ENCODE data around the gene TSPAN18.

TSPAN18 gene

DNA sequence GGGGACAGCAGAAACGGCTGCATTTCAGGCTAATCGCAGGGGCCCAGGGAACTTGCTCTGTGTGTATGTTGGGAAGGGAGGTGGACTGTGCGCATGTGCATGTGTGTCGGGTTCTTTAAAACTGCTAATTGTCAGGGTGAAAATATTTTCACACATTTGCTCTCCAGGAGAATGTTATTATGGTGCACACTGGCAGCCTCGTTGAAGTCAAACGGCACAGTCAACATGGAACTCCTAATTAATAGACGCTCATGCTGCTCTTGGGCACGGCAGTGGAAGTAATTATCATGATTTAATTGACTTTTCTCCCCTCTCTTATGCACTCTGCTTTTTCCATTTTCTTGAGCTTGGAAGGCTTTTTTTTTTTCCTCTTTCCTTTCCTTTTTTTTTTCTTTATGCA is 92.6 kb downstream of the TSPAN18 start:
- DNase-seq (ENCODE audit: low read depth in 1 of 2, low spot score in 1 of 2) = no peak

- DNase-seq (ENCODE audit: low read depth in 1 of 2, low spot score in 1 of 2) = no peak
Measured at GRCh38 chr11:44822369-44822768, 95.6 kb downstream of the TSPAN18 start.

DNA sequence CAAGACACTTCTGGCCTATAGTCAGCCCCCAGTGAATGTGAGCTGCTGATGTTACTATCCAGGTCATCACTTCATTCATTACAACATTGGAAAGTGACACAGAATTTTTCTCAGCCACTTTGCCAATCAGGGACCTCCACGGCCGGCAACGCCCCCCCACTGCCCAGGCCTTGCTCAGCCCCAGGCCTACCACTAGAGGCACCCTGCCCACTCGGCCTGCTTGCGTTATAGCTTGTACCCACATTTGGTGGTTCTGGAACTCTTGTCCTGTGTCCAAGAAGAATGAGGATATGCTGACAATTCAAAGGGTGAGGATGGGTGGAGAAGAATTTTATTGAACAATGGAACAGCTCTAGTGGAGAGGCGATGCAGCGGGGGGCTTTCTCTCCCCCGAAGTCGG is 96.2 kb downstream of the TSPAN18 start:
- DNase-seq (ENCODE audit: low read depth in 1 of 2, low spot score in 1 of 2) = no peak

DNA sequence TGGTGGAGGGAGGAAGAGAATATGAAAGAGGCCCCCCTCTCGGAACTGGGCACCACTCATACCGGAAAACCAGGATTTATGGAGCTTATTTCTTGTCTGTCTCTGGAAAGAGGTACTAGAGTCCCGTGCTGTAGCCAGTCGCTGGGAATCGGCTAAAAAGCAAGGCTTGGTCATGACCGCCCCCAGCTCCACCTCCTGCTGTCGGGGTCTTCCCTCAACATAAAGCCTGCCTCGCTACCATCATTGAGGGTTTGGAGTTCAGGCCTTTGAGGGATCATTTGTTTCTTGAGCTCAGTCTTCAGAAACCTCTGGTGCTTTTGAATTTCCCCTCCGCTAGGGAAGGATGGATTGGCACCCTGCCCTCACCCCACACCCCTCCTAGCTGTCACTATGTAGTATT is 97.1 kb downstream of the TSPAN18 start:
- no peak for DNase-seq (ENCODE audit: low read depth in 1 of 2, low spot score in 1 of 2)

DNA sequence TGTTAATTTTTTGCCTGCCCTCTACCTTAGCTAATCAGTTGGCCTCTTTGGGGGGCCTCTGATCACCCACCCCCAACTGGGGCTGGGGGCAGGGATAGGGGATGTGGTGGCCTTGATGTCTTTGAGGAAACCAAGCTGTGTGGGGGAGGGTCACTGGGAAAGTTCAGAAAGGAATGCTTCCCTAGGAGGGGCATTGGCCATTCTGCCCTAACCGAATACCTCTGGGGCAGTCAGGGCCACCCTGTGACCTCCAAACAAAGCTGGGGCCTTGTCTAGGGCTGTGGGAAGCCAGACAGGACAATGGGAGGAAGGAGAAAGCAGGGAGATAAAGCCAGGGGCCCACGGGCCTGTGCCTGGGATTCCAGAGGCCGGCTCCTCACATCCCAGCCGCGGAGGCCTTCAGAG is 97.5 kb downstream of the TSPAN18 start:
- DNase-seq (ENCODE audit: low read depth in 1 of 2, low spot score in 1 of 2) = no peak

GRCh38 chr11:44825058-44825785 is 98.5 kb downstream of the TSPAN18 start:
- no peak for DNase-seq (ENCODE audit: low read depth in 1 of 2, low spot score in 1 of 2)

DNA sequence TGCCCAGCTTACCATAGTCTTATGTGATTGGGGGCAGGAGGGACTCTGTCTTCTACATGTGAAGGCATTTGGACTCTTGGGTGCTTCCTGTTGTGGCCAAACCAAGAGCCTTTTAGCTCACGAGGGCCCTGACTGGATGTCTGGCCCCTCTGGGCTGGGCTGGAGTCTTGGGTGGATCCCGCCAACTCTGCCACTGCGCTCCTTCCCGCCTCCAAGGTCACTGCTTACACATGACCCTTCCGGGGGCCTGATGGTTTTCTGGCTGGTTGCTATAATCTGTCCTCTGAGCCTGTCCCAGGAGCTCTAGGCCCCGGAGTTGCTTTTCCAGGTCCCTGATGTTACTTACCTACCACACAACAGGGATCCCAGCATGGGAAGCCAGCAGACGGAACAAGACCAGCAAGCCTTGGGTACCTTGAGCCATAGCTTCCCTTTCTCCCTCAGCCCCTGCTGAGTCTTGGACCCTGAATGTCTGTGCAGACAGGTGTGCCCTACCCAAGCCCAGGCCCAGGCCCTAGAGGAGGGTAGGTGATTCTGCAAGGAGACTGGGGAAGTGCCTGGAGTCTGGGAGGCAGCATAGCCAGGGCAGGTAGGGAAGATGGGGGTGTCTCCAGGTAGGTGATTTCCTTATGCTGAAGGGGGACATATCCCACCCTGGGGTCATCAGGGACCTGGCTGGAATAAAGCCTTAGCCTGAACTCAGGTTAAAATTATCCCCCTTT is 100.3 kb downstream of the TSPAN18 start:
- no peak for DNase-seq (ENCODE audit: low read depth in 1 of 2, low spot score in 1 of 2)

DNA sequence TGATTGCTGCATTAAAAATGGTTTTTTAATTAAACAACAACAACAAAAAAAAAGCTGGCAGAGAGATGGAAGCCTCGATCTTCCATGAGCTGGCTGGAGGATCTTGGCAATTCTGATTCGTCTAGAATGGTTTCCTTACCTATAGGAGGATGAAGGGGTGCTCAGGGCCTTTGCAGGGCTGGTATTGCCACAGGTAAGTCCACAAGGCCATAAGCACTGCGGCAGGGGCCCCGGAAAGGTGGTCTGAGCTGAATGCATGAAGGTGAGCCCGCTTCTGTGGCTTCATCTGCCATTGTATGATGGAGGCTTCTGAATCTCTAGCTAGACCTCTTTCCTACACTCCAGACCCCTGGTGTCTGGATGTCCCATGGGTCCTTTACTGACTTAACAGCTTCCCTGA is 101.5 kb downstream of the TSPAN18 start:
- DNase-seq (ENCODE audit: low read depth in 1 of 2, low spot score in 1 of 2) = no peak

- no peak for DNase-seq (ENCODE audit: low read depth in 1 of 2, low spot score in 1 of 2)
Measured at GRCh38 chr11:44829838-44830237, 103.1 kb downstream of the TSPAN18 start.

GRCh38 chr11:44831605-44832394 is 105.0 kb downstream of the TSPAN18 start:
- no peak for DNase-seq (ENCODE audit: low read depth in 1 of 2, low spot score in 1 of 2)

- no peak for DNase-seq (ENCODE audit: low read depth in 1 of 2, low spot score in 1 of 2)
Measured at GRCh38 chr11:44832452-44832851, 105.7 kb downstream of the TSPAN18 start.

GRCh38 chr11:44833221-44833876 is 106.6 kb downstream of the TSPAN18 start:
- DNase-seq (ENCODE audit: low read depth in 1 of 2, low spot score in 1 of 2) = no peak

DNA sequence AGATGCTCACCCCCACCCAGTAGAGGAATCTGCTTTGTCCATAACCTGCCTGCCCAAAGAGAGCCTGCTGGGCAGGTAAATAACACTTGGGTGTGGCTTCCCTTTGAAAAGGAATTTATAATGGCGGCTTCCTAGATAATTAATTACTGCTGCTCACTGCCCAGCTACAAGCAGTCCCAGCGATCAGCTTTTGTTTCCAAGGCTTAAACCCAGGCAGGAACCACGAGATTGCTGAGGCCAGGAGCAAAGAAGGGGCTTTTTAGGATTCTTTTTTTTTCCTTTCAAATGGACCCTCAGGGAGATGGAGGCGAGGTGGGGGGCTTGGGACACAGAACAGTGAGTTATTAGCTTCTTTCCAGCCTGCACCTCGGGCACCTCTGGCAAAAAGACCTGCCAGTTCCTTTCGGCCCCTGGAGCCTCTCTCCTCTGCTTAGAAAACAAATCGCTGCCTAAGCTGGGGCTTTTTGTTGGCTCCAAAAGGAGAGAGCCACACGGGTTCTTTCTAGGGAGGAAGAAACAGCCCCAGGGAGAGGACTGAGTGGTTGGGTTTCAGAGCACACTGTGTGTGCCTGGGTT is 107.2 kb downstream of the TSPAN18 start:
- DNase-seq (ENCODE audit: low read depth in 1 of 2, low spot score in 1 of 2) = no peak

- DNase-seq (ENCODE audit: low read depth in 1 of 2, low spot score in 1 of 2) = no peak
Measured at GRCh38 chr11:44834846-44835245, 108.1 kb downstream of the TSPAN18 start.

GRCh38 chr11:44835296-44835695 is 108.5 kb downstream of the TSPAN18 start:
- DNase-seq (ENCODE audit: low read depth in 1 of 2, low spot score in 1 of 2) = no peak

GRCh38 chr11:44835938-44836337 is 109.2 kb downstream of the TSPAN18 start:
- no peak for DNase-seq (ENCODE audit: low read depth in 1 of 2, low spot score in 1 of 2)

- DNase-seq (ENCODE audit: low read depth in 1 of 2, low spot score in 1 of 2) = no peak
Measured at GRCh38 chr11:44837661-44838060, 110.9 kb downstream of the TSPAN18 start.

DNA sequence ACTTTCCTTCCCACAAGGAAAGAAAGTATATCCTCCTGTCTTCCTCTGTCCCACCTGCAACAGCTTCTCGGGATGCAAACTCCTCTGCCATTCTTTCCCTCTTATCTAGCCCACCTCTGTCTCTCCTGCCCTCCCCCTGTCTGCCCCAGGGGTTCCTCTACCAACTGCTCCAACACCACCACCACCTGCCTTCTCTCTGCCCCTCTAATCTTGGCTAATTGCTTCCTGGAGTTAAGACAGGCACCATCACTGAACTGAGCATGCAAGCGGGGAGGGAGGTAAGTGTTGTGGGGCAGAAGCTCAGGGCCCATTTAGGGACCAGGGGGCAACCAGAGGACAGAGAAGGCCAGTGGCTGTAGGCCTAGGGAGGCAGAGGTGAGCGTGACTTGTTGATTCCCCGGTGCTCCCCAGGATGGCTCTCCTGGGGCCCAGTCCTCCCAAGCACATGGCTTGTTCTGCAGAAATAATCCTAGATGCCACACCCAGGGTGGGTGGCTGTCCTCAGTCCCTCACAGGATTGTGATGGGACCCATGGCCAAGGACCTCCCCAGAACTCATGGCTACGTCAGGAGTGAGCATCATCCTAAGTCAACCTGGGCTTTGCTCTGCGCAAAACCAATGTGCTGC is 112.8 kb downstream of the TSPAN18 start:
- DNase-seq (ENCODE audit: low read depth in 1 of 2, low spot score in 1 of 2) = no peak

DNA sequence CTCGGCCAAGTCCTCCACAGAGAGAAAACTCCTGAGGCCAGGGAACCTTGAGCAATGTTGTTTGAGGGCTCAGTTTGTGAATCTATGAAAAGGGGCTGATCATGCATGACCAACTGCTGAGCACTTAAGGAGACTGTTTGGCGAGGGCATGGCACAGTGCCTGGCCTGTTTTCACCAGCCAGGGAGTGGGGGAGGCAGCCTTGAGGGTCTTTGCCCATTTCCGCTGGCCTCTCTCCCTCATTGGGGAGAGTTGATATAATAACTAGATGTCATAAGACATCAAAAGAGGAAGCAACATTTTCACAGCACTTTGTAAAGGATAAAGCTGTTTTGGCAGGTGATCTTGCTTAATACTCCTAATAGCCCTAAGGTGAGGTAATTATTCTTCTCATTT is 113.3 kb downstream of the TSPAN18 start:
- DNase-seq (ENCODE audit: low read depth in 1 of 2, low spot score in 1 of 2) = no peak

DNA sequence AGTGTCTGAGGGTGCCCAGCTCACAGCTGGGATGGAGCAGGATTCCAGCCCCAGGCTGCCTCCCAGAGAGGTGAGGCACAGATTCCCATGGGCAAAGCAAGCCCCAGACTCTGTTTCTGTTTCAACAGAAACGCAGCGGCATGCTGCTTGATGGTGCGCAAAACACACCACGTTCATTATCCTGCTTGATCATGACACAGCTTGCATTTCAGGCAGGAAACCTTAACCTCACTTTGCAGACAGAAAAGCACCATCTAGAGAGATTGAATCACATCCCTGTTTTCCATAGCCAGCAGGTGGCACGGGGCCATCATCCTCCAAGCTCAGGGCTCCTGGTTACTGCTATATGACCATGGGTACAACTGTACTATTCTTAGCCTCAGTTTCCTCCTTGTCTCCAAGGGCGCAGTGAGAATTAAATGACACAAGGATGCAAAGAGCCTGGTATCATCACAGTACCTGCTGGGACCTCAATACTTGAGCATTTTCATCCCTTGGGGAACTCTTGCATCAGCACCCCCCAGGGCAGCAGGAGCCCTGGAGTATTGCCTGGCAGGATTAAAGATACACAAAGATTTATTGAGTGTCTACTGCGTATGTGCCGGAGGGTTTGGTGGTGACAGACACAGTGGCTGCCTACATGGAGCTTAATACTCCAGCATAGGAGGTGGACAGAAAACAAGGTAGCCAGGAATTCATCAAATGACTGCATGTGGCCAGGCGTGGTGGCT is 113.9 kb downstream of the TSPAN18 start:
- no peak for DNase-seq (ENCODE audit: low read depth in 1 of 2, low spot score in 1 of 2)
